ENCODE measurements around the gene VWA5A. TPM values are rescaled to one million over a fixed set of nuclear protein-coding genes. Genes with fewer than 3 reads are reported as not detected.
A peak's percentile ranks its signal among the peaks of the same experiment; 100 is the strongest.

Gene VWA5A
- total RNA-seq, 4 donors from 2014 or later, result 13.3 to 22.2 (median 15.0) TPM

DNA sequence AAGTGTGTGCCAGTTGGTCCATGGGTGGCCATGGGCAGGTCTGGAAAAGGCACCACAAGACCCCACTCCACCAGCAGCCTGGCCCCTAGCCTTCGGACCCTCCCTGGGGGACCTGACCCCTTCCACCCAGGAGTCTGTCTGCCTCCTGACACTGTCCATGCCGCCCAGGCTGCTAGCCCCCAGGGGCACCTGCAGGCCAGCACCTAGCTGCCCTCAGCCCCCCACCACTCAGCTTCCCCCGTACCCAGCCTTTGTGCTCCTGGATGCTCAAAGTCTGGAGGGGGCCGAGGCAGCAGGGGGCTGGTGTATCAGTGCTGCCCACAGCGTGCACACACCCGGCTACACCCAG, 39.8 kb upstream of the VWA5A start:
- DNase-seq (ENCODE audit: extremely low spot score), result no peak
- TF ChIP-seq, protein P1, sequence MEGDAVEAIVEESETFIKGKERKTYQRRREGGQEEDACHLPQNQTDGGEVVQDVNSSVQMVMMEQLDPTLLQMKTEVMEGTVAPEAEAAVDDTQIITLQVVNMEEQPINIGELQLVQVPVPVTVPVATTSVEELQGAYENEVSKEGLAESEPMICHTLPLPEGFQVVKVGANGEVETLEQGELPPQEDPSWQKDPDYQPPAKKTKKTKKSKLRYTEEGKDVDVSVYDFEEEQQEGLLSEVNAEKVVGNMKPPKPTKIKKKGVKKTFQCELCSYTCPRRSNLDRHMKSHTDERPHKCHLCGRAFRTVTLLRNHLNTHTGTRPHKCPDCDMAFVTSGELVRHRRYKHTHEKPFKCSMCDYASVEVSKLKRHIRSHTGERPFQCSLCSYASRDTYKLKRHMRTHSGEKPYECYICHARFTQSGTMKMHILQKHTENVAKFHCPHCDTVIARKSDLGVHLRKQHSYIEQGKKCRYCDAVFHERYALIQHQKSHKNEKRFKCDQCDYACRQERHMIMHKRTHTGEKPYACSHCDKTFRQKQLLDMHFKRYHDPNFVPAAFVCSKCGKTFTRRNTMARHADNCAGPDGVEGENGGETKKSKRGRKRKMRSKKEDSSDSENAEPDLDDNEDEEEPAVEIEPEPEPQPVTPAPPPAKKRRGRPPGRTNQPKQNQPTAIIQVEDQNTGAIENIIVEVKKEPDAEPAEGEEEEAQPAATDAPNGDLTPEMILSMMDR (IDR thresholded peaks at IDR 0.05), result no peak
- TF ChIP-seq POLR2AphosphoS5 (IDR thresholded peaks at IDR 0.05) (no peak), POLR2A (IDR thresholded peaks at IDR 0.05; ENCODE audit: low read depth) (no peak), EP300 (IDR thresholded peaks at IDR 0.05) (no peak)
- peaks cover 7 to 13% (median 12%) of the 10 kb centered on the region in 4 donors for H3K4me1 ChIP-seq
- H3K36me3 ChIP-seq, result no peaks in the 10 kb centered on the region
- 100% methylated on average over 2 of the region's 6 CpGs for WGBS
- intact Hi-C loops (cut with DNase I), result loop anchor here (10.0 kb wide), 1 partner anchor 509 kb away; no protein-coding TSS in a partner anchor
- peak overlapping the region in 3 of 4 donors; percentile 37 to 56 (median 38) for H3K4me3 ChIP-seq
- H3K9me3 ChIP-seq, result no peaks in the 10 kb centered on the region
- H3K27me3 ChIP-seq, result peaks cover 0 to 55% (median 7%) of the 10 kb centered on the region in 4 donors
- H3K27ac ChIP-seq (replicated peaks in 1 of 4), result no peak overlapping the region

GRCh38 chr11:124075841-124076651, 39.2 kb upstream of the VWA5A start:
- Histone ChIP-seq H3K4me3 (peak overlapping the region; percentile 37 to 56 (median 40)), H3K27ac (replicated peaks in 1 of 4) (no peak overlapping the region), H3K4me1 (peaks cover 7 to 13% (median 12%) of the 10 kb centered on the region in 4 donors), H3K9me3 (no peaks in the 10 kb centered on the region), H3K36me3 (no peaks in the 10 kb centered on the region), H3K27me3 (peaks cover 0 to 56% (median 7%) of the 10 kb centered on the region in 4 donors)
- intact Hi-C loops (cut with DNase I), result loop anchor here (10.0 kb wide), 1 partner anchor 509 kb away; no protein-coding TSS in a partner anchor
- DNase-seq (ENCODE audit: extremely low spot score), result no peak
- TF ChIP-seq, protein P1 (IDR thresholded peaks at IDR 0.05), result no peak
- TF ChIP-seq POLR2AphosphoS5 (IDR thresholded peaks at IDR 0.05) (no peak), EP300 (IDR thresholded peaks at IDR 0.05) (no peak), POLR2A (IDR thresholded peaks at IDR 0.05; ENCODE audit: low read depth) (no peak)
- WGBS, result 4% methylated on average over 13 of the region's 36 CpGs

- no peak overlapping the region for H3K4me3 ChIP-seq
- no peaks in the 10 kb centered on the region for H3K36me3 ChIP-seq
- no peaks in the 10 kb centered on the region for H3K9me3 ChIP-seq
- intact Hi-C loops (cut with DNase I), result loop anchor here (10.0 kb wide), 1 partner anchor 508 kb away; no protein-coding TSS in a partner anchor
- DNase-seq (ENCODE audit: extremely low spot score), result no peak
- H3K27me3 ChIP-seq, result peaks cover 0 to 55% (median 7%) of the 10 kb centered on the region in 4 donors
- H3K4me1 ChIP-seq, result peaks cover 7 to 12% (median 10%) of the 10 kb centered on the region in 4 donors
- TF ChIP-seq POLR2AphosphoS5 (IDR thresholded peaks at IDR 0.05) (no peak), POLR2A (IDR thresholded peaks at IDR 0.05; ENCODE audit: low read depth) (no peak), EP300 (IDR thresholded peaks at IDR 0.05) (no peak)
- TF ChIP-seq, protein P1 (IDR thresholded peaks at IDR 0.05), result no peak
- no peak overlapping the region for H3K27ac ChIP-seq (replicated peaks in 1 of 4)
- 100% methylated on average over 1 of the region's 1 CpG for WGBS
Measured at GRCh38 chr11:124077266-124077665, 38.0 kb upstream of the VWA5A start.

DNA sequence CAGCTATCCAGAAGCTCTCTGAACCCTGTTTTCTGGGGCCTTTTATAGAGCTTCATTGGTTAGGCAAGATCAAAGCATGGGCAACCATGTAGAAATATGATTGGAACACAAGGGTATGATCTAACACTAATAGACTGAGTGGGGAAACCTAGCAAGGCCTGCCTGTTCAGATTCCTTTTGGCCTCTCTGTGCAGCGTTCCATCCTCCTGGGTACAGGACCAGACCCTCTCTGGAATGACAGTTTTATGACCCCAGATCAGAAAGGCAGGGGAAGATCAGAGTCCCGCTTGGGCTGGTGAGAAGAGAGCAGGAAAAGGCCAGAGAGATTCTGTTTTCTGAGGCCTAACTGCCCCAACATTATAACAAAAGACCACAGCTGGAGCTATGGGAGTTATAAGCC, 36.7 kb upstream of the VWA5A start:
- 94% methylated on average over 2 of the region's 2 CpGs for WGBS
- H3K27ac ChIP-seq (replicated peaks in 1 of 4), result no peak overlapping the region
- peaks cover 7 to 12% (median 10%) of the 10 kb centered on the region in 4 donors for H3K4me1 ChIP-seq
- intact Hi-C loops (cut with DNase I), result loop anchor here (10.0 kb wide), 1 partner anchor 506 kb away; no protein-coding TSS in a partner anchor
- no peak overlapping the region for H3K4me3 ChIP-seq
- no peak for TF ChIP-seq EP300 (IDR thresholded peaks at IDR 0.05)
- TF ChIP-seq, protein P1 (IDR thresholded peaks at IDR 0.05), result no peak
- no peak for TF ChIP-seq POLR2AphosphoS5 (IDR thresholded peaks at IDR 0.05)
- no peak for TF ChIP-seq POLR2A (IDR thresholded peaks at IDR 0.05; ENCODE audit: low read depth)
- H3K9me3 ChIP-seq, result no peaks in the 10 kb centered on the region
- peaks cover 0 to 66% (median 7%) of the 10 kb centered on the region in 4 donors for H3K27me3 ChIP-seq
- no peak for DNase-seq (ENCODE audit: extremely low spot score)
- H3K36me3 ChIP-seq, result no peaks in the 10 kb centered on the region
